Stimulated activated CD4-positive, alpha-beta T cell treated with anti-CD3 and anti-CD28 coated beads, Interleukin-15, amount 100 ng/mL, for 24 hours (primary cell): ENCODE measurements around the gene PRMT2.
"Not testable (repeated sequence)": the region's sequence is repeated elsewhere in the genome, so short reads cannot be mapped to it uniquely, and the experiment has no call there.

Experiments used
- DNase-seq: peaks from one replicate; pipeline ENCODE4 v3.0.0-alpha.2; 2020

Gene PRMT2

GRCh38 chr21:46618738-46619379 is 16.6 kb upstream of the PRMT2 start:
- no peak for DNase-seq

- DNase-seq: no peak
Measured at GRCh38 chr21:46619846-46620245, 15.6 kb upstream of the PRMT2 start.

GRCh38 chr21:46620846-46621245 is 14.6 kb upstream of the PRMT2 start:
- no peak for DNase-seq

- no peak for DNase-seq
Measured at GRCh38 chr21:46621457-46622182, 13.9 kb upstream of the PRMT2 start.

GRCh38 chr21:46622226-46622625 is 13.2 kb upstream of the PRMT2 start:
- peak; percentile 28 for DNase-seq

GRCh38 chr21:46624050-46624449 is 11.4 kb upstream of the PRMT2 start:
- DNase-seq: no peak

GRCh38 chr21:46625759-46626158 is 9.7 kb upstream of the PRMT2 start:
- no peak for DNase-seq

- no peak for DNase-seq
Measured at GRCh38 chr21:46626536-46626935, 8.9 kb upstream of the PRMT2 start.

GRCh38 chr21:46626975-46627501 is 8.4 kb upstream of the PRMT2 start:
- no peak for DNase-seq

- no peak for DNase-seq
Measured at GRCh38 chr21:46627726-46628125, 7.7 kb upstream of the PRMT2 start.

- DNase-seq: no peak
Measured at GRCh38 chr21:46628868-46629267, 6.6 kb upstream of the PRMT2 start.

GRCh38 chr21:46630915-46631314 is 4.6 kb upstream of the PRMT2 start:
- DNase-seq: not testable (repeated sequence)

GRCh38 chr21:46633566-46633965 is 1.9 kb upstream of the PRMT2 start:
- DNase-seq: no peak

GRCh38 chr21:46634427-46634826 is 1.0 kb upstream of the PRMT2 start:
- peak; percentile 34 for DNase-seq

GRCh38 chr21:46634966-46635323 is 529 bp upstream of the PRMT2 start:
- peak; percentile 52 for DNase-seq

GRCh38 chr21:46636181-46636512 is 673 bp downstream of the PRMT2 start:
- no peak for DNase-seq

GRCh38 chr21:46636550-46637285 is 1.2 kb downstream of the PRMT2 start:
- DNase-seq: no peak

GRCh38 chr21:46637952-46638746 is 2.7 kb downstream of the PRMT2 start:
- DNase-seq: no peak

GRCh38 chr21:46639489-46640386 is 4.3 kb downstream of the PRMT2 start:
- DNase-seq: no peak

GRCh38 chr21:46641656-46642055 is 6.2 kb downstream of the PRMT2 start:
- DNase-seq: no peak

- DNase-seq: no peak
Measured at GRCh38 chr21:46643379-46644177, 8.1 kb downstream of the PRMT2 start.
